ENCODE results near the gene DDX25.

The DDX25 gene

GRCh38 chr11:125950178-125950490 is 45.8 kb downstream of the DDX25 start:
- DNase-seq: no peak
- Histone ChIP-seq H3K9me3 (no peaks in the 10 kb centered on the region), H3K4me3 (ENCODE audit: low read depth, low read length) (no peak overlapping the region), H3K27me3 (no peaks in the 10 kb centered on the region), H3K4me1 (peaks cover 33% of the 10 kb centered on the region), H3K36me3 (peaks cover 17% of the 10 kb centered on the region)
- no peak for TF ChIP-seq CTCF (IDR thresholded peaks at IDR 0.05; ENCODE audit: low read depth, low read length)

GRCh38 chr11:125950696-125951651 is 46.7 kb downstream of the DDX25 start:
- peaks cover 25% of the 10 kb centered on the region for H3K36me3 ChIP-seq
- H3K4me1 ChIP-seq: peaks cover 33% of the 10 kb centered on the region
- H3K9me3 ChIP-seq: no peaks in the 10 kb centered on the region
- no peaks in the 10 kb centered on the region for H3K27me3 ChIP-seq
- DNase-seq: peak; percentile 66
- TF ChIP-seq CTCF (IDR thresholded peaks at IDR 0.05; ENCODE audit: low read depth, low read length): no peak
- H3K4me3 ChIP-seq (ENCODE audit: low read depth, low read length): no peak overlapping the region

- Histone ChIP-seq H3K36me3 (peaks cover 27% of the 10 kb centered on the region), H3K27me3 (no peaks in the 10 kb centered on the region), H3K9me3 (no peaks in the 10 kb centered on the region), H3K4me3 (ENCODE audit: low read depth, low read length) (peak overlapping the region; percentile 15; the same call in 1 of the 2 replicates), H3K4me1 (peaks cover 33% of the 10 kb centered on the region)
- TF ChIP-seq CTCF (IDR thresholded peaks at IDR 0.05; ENCODE audit: low read depth, low read length): 0 out of 2 replicates have a peak, but pooled peaks have one; percentile 1
- peak; percentile 53 for DNase-seq
Observed at GRCh38 chr11:125951731-125952130, 47.4 kb downstream of the DDX25 start.

GRCh38 chr11:125952559-125952958 is 48.3 kb downstream of the DDX25 start:
- TF ChIP-seq CTCF (IDR thresholded peaks at IDR 0.05; ENCODE audit: low read depth, low read length): no peak
- Histone ChIP-seq H3K36me3 (peaks cover 35% of the 10 kb centered on the region), H3K4me1 (peaks cover 33% of the 10 kb centered on the region), H3K27me3 (no peaks in the 10 kb centered on the region), H3K4me3 (ENCODE audit: low read depth, low read length) (no peak overlapping the region), H3K9me3 (no peaks in the 10 kb centered on the region)
- DNase-seq: no peak

GRCh38 chr11:125952973-125953372 is 48.7 kb downstream of the DDX25 start:
- no peak for TF ChIP-seq CTCF (IDR thresholded peaks at IDR 0.05; ENCODE audit: low read depth, low read length)
- H3K4me1 ChIP-seq: peaks cover 33% of the 10 kb centered on the region
- H3K4me3 ChIP-seq (ENCODE audit: low read depth, low read length): no peak overlapping the region
- peaks cover 39% of the 10 kb centered on the region for H3K36me3 ChIP-seq
- peak; percentile 75 for DNase-seq
- H3K9me3 ChIP-seq: no peaks in the 10 kb centered on the region
- no peaks in the 10 kb centered on the region for H3K27me3 ChIP-seq

GRCh38 chr11:125953401-125953935 is 49.2 kb downstream of the DDX25 start:
- peaks cover 40% of the 10 kb centered on the region for H3K36me3 ChIP-seq
- no peaks in the 10 kb centered on the region for H3K27me3 ChIP-seq
- no peak overlapping the region for H3K4me3 ChIP-seq (ENCODE audit: low read depth, low read length)
- no peaks in the 10 kb centered on the region for H3K9me3 ChIP-seq
- peaks cover 33% of the 10 kb centered on the region for H3K4me1 ChIP-seq
- no peak for DNase-seq
- TF ChIP-seq CTCF (IDR thresholded peaks at IDR 0.05; ENCODE audit: low read depth, low read length): no peak
